GM18499 (cell line): ENCODE measurements around the gene MKNK1.

Source experiments
- ATAC-seq: cut with Tn5 transposase; IDR thresholded peaks from one replicate; pipeline ENCODE4 v1.9.1; 2021; ENCODE audit warnings: moderate number of reproducible peaks; ENCODE audit not compliant: insufficient read depth, unreplicated experiment

MKNK1 gene

DNA sequence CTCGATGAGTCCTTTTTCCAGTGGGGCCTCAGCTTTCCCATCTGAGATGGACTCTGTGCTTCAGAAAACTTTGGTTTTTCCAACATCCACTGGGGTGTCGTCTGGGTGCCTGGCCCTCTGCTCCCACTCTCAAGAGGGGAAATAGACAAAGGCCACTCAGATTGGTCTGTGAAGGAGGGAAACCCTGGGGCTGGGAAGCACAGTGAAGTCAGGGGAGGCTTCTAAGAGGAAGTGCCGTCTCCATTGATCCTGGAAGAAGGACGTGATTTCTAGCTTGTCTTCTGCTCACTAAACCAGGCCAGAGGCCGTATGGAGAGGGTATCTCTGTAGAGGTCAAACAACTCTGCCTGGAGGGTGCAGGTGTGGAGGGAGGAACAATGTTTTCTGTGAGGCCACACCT is 57.9 kb downstream of the MKNK1 start:
- no peak for ATAC-seq

GRCh38 chr1:46545784-46546183 is 58.3 kb downstream of the MKNK1 start:
- ATAC-seq = no peak

DNA sequence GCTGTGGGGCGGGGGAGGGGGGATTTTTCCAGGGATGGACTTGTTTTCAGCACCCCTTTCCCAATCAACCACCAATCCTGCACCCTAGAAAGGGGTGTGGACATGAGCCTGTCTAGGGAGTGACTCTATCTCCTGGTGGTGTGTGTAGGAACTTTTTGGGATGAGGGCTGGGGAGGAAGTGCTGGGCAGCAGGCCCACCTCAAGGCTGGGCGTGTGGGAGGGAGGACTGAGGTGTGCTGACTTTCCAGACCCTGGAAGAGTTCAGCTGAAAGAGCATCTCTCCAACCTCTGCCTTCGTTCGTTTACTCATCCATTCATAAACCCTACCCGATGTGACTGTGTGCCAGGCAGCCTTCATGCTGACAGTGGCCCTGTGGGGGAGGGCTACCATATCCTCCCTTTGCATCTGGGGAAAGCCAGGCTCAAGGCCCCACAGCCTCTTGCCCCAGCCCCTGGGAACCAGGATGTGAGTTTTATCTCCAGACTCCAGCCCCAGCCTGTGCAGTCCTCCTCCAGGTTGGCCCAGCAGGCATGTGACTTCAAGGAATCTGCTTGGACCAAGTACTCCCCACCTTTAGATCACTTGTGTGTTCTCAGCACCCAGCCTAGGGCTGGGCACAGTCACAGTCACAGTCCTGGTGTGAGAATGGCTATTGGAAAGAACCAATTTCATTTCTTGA is 59.4 kb downstream of the MKNK1 start:
- ATAC-seq = no peak

DNA sequence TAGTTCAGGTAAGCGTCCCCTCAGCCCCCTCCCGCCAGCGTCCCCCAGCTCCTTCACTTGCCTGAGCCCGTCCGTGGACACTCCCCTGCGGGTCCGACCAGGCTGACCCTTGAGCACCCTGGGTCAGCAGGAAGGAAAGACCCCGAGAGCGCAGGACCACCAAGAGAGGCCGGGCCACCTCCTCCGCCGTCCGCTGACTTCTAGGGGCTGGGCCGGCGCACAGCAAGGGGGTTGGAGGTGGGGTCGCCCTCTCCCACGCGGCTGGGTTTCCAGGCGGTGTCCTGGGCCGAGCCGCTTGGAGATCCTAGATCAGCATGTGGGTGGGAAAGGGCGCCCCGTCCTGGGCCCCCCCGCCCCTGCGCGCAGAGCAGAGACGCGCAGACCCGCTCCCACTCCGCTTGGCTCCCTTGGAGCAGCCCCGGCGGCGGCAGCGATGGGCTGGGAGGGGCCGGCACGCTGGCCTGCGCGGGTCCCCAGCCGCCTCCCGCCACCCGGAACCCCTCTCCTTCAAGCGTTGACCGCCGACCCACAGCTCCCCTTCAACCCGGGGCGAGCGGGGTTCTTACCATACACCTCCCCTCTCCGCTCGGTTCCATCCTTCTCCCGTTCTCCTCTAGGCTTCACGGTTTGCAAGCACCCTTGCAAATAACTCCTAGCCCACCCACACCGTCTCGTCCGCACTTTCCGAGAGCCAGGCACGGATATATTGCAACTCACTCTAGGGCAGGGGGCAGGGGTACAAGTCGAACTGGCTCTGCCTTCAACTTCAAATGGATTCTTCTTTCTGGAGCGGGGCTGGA is 60.1 kb downstream of the MKNK1 start:
- ATAC-seq = no peak

DNA sequence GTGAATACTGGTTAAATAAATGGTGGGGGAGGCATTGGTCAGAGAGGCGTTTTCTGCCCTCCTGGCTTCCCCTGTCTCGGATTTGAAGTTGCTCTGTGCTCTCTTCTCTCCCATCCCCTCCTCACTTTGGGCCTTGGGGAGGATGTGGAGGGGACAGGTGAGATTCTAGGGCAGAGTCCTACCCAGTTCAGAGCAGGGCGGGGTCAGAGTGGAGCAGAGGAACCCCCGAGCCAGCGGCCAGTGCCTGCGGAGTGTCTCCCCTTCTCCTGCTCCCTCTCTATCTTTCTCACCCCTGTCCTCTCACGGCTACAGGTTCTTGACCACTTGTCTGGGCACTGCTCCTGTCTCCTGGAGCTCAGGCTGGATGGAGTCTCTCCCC is 60.7 kb downstream of the MKNK1 start:
- ATAC-seq = no peak

- ATAC-seq = no peak
Observed at GRCh38 chr1:46539972-46540371, 64.1 kb downstream of the MKNK1 start.

DNA sequence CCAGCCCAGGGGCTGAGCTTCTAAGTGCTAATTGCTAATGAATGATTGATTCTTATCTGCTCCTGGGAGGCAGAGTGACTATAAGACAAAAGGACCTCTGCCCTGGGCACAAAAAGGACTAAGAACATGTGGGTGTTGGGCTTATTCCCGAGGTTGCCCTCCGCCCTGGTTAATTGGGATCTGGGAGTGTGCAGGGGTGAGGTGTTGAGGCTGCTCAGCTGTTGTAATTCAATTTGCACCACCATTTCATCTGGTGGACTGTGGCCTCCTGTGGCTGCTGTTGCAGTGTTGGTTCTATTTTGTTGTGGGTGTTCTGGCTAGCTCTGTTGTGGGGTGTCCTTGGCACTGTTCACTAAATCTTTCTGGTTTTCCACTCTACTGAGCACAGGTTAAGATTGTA is 65.9 kb downstream of the MKNK1 start:
- no peak for ATAC-seq

- ATAC-seq = no peak
Observed at GRCh38 chr1:46537651-46538050, 66.4 kb downstream of the MKNK1 start.

- no peak for ATAC-seq
Observed at GRCh38 chr1:46536527-46536926, 67.5 kb downstream of the MKNK1 start.

- ATAC-seq = no peak
Observed at GRCh38 chr1:46535063-46535462, 69.0 kb downstream of the MKNK1 start.

DNA sequence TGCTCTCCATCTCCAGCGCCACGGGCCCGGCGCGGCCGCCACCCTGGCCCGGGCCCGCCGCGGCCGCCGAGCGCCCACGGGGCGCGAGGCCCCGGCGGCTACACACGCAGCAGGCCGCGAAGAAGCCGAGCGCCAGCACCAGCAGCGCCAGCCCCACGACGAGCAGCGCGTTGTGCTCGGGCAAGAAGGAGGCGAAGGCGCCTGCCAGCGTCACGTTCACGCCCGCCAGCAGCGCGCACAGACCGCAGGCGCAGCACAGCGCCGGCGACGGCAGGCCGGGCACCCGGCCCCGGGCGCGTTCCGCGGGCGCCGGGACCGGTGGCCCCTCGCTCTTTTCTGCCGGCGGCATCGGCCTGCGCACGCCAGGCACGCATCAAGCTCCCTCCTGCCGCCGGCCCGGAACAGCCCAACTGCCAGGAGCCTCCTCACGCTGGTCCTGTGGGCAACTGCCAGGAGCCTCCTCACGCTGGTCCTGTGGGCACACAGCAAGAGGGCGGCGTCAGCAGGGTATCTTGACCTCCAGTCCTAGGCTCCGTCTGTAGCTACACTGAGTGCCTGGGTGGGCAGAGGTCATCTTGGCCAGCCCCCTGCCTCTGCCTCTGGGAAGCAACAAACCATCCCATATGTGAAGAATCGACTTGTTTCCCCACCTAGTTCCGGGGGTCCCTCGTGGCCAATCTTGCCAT is 70.7 kb downstream of the MKNK1 start:
- ATAC-seq = no peak

GRCh38 chr1:46532498-46533178 is 71.4 kb downstream of the MKNK1 start:
- ATAC-seq = no peak

DNA sequence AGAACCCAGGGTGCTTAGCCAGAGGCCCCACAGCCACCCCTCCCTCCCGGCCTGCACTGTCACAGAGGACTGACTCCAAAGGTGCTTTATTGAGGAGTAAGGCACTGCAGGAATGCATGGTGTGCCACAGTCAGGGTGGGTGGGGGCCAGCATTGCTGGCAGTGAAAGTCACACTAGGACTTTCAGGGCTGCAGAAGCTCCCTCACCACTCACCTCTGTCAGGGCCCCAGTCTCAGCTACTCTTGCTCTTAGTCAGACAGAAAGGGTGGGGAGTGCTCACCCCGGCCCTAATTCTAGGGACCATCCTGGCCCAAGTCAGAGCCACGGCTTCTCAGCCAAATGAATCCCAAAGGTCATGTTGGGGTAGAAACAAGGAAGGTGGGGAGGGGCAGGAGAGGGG is 72.0 kb downstream of the MKNK1 start:
- no peak for ATAC-seq

GRCh38 chr1:46530791-46531409 is 73.2 kb downstream of the MKNK1 start:
- no peak for ATAC-seq

DNA sequence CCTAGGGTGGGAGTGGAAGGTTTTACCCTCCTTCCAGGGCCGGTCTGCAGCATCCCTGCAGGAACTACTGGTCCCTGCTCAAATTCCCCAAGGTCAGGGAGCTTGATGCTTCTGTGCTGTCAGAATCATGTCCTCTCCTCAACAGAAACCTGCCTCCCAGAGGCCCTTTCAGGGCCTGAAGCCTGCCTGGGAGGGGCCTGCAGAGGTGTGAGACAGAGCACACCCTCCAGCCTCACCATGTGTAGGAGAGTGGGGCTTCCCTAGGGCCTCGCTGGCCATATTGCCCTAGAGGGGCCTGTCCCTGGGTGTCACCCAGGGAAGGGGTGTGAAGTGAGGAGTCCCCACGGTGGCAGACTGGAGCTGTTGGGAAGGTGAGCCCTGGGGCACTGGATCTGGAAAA is 73.8 kb downstream of the MKNK1 start:
- no peak for ATAC-seq

DNA sequence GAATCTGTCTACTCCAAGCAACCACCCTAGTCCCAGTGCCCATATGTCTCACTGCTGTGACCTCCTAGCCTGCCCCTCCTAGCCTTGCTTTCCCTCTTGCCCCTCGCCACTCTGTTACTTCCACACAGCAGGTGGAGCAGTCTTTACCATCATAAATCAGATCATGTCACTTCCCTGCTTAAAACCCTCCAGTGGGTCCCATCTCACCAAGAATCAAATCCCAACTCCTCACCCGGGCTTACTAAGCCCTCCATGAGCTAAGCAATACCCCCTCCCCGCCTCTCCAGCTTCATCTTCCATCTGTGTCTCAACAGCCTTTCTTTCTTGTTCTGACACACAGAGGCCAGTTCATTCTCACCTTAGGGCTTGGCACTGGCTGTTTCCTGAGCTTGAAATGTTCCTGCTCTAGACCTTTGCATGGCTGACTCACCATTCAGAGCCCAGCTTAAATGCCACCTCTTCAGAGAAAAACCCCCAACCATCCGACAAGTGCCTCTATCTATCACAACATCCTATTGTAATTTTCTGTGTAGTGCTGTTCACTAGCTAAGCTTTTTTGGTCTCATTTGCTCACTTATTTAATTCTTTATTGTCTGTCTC is 74.9 kb downstream of the MKNK1 start:
- no peak for ATAC-seq

DNA sequence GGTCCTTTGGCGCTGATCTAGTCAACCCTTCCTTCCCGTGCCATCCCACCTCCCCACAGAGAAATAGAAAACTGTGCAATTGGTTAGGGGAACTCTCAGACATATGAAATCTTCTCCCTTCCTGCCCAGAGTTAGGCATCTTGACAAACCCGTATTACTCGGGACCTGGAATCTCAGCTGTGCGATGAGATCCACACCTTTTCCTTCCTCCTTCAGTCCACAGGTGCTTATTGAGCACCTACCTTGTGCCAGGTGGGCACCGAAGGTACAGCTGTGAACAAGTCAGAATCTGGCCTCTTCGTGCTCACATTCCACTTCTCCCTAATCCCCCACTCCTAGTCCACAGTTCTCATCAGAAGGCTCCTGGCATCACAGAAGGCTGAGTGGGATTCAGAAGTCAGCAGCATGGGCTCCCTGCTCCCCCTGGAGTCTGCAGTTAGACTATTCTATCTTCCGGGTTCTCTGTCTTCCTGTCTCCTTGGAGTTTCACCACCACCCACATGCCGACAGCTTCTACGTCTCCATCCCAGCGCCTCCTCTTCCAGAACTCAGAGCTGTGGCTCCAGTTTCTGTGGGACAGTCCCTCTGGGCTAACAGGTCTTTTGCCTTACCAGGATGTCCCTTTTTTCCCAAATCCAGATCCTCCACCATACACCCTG is 75.6 kb downstream of the MKNK1 start:
- no peak for ATAC-seq

DNA sequence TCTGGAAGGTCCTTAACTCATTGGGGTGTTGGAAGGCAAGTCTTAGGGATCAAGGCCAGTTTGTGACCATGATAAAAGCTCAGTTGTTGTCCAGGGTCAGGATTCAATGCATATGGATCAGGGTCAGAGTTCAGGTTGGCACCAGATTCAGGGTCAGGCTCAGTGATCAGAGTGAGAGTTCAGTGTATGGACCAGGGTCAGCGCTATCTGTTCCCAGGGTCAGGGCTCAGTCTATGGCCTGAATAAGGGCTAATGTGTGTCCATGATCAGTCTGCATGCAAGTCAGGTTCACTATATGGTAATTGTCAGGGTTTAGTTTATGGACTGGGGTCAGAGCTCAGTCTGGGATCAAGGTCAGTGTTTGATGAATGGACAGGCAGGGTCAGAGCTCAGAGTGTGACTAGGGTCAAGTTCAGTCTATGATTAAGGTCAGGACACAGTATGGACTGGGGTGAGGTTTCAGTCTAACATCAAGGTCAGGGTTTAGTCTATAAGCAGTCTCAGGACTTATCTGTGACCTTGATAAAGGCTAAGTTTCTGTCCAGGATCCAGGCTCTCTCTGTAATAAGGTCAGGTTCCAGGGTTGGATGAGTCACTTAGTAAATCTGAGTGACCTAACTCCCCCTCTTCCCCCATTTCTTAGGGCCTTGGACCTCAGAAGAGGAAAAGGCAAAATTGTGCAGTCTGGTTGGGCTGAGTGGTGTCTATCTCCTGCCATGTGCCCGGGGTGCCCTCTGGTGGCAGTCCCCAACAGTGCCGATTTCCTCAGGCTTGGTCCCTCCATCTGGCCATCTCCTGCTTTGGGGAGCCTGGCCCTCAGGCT is 76.4 kb downstream of the MKNK1 start:
- ATAC-seq = no peak
